GF-D8 (cell line): ENCODE measurements around the gene TAS1R2.

Experiments
- DNase-seq: peaks from one replicate; lab custom pipeline; 2025; lab: John Stamatoyannopoulos, UW

TAS1R2 gene

GRCh38 chr1:18820791-18821641 lies 38.4 kb downstream of the TAS1R2 start:
- DNase-seq, result no peak

- no peak for DNase-seq
Observed at GRCh38 chr1:18819986-18820790, 39.3 kb downstream of the TAS1R2 start.

- DNase-seq, result no peak
Observed at GRCh38 chr1:18819203-18819602, 40.3 kb downstream of the TAS1R2 start.

- DNase-seq, result no peak
Observed at GRCh38 chr1:18817795-18818435, 41.5 kb downstream of the TAS1R2 start.

- no peak for DNase-seq
Observed at GRCh38 chr1:18817316-18817715, 42.1 kb downstream of the TAS1R2 start.

GRCh38 chr1:18816808-18817207 lies 42.7 kb downstream of the TAS1R2 start:
- DNase-seq, result no peak

- DNase-seq, result no peak
Observed at GRCh38 chr1:18814874-18815531, 44.5 kb downstream of the TAS1R2 start.

GRCh38 chr1:18814425-18814824 lies 45.0 kb downstream of the TAS1R2 start:
- no peak for DNase-seq

- no peak for DNase-seq
Observed at GRCh38 chr1:18812453-18812939, 47.0 kb downstream of the TAS1R2 start.

GRCh38 chr1:18811733-18812452 lies 47.6 kb downstream of the TAS1R2 start:
- no peak for DNase-seq

GRCh38 chr1:18809953-18810899 lies 49.2 kb downstream of the TAS1R2 start:
- no peak for DNase-seq

- DNase-seq, result no peak
Observed at GRCh38 chr1:18808550-18808949, 50.9 kb downstream of the TAS1R2 start.

GRCh38 chr1:18807334-18808063 lies 52.0 kb downstream of the TAS1R2 start:
- DNase-seq, result no peak

GRCh38 chr1:18805925-18806849 lies 53.3 kb downstream of the TAS1R2 start:
- DNase-seq, result no peak

GRCh38 chr1:18805150-18805879 lies 54.1 kb downstream of the TAS1R2 start:
- no peak for DNase-seq

GRCh38 chr1:18803851-18804250 lies 55.6 kb downstream of the TAS1R2 start:
- DNase-seq, result no peak

- no peak for DNase-seq
Observed at GRCh38 chr1:18803151-18803791, 56.2 kb downstream of the TAS1R2 start.
